GM12873 (cell line): ENCODE data around the gene PDC.

ENCODE experiments used
- TF ChIP-seq, protein P1 (sequence below): IDR thresholded peaks from 2 replicates; pipeline ENCODE4 v1.5.1; 2012; ENCODE audit warnings: low read depth, mild to moderate bottlenecking, moderate library complexity, low read length, control low read depth; ENCODE audit not compliant: insufficient read depth; ENCODE audit errors: missing control alignments

The PDC gene

DNA sequence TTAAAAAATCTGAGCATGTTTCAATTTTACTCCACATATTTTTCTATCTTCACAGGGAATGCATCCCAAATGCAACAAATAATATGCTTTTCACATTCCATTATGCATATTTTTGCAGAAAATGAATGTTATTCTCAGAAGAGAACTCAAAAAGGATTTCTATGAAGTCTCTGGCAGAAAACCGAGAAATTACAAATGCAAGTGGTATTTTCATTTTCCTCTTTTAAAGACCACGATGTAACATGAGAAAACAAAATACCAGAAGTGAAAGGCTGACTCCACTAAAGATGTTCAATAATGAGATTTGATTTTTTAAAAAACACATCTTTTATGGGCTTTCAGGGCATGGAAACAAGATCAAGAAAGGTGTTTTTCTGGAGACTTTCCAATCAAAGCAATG, 5.0 kb upstream of the PDC start:
- TF ChIP-seq, protein P1, sequence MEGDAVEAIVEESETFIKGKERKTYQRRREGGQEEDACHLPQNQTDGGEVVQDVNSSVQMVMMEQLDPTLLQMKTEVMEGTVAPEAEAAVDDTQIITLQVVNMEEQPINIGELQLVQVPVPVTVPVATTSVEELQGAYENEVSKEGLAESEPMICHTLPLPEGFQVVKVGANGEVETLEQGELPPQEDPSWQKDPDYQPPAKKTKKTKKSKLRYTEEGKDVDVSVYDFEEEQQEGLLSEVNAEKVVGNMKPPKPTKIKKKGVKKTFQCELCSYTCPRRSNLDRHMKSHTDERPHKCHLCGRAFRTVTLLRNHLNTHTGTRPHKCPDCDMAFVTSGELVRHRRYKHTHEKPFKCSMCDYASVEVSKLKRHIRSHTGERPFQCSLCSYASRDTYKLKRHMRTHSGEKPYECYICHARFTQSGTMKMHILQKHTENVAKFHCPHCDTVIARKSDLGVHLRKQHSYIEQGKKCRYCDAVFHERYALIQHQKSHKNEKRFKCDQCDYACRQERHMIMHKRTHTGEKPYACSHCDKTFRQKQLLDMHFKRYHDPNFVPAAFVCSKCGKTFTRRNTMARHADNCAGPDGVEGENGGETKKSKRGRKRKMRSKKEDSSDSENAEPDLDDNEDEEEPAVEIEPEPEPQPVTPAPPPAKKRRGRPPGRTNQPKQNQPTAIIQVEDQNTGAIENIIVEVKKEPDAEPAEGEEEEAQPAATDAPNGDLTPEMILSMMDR = no peak

- TF ChIP-seq, protein P1 = no peak
Measured at GRCh38 chr1:186463926-186464325, 3.0 kb upstream of the PDC start.

- TF ChIP-seq, protein P1 = no peak
Measured at GRCh38 chr1:186463511-186463910, 2.6 kb upstream of the PDC start.

- TF ChIP-seq, protein P1 = no peak
Measured at GRCh38 chr1:186456729-186457255, 4.1 kb downstream of the PDC start.

GRCh38 chr1:186454981-186455380, 5.9 kb downstream of the PDC start:
- TF ChIP-seq, protein P1 = no peak

DNA sequence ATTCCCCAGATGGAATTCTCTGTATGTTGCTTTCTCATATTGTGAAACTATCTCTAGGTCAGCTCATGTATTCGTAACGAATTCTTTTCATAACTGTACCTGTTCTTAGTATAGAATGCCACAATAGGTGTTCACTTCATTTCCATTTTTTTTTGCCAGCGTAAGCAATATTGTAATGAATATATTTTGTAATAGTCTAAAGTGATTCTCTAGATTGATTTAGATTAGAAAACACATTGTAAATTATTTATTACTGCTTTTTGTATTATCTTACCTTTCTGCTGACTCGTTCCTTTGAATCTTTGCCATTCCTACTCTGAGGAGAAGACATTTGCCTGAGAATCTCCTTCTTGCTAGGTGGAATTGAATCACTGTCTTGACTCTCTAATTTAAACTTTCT, 14.8 kb downstream of the PDC start:
- TF ChIP-seq, protein P1 = no peak

- TF ChIP-seq, protein P1 = no peak
Measured at GRCh38 chr1:186443638-186444037, 17.3 kb downstream of the PDC start.
